NCI-H748 treated with DMSO at 0.1 percent for 48 hours (cell line): ENCODE data around the gene ZCCHC9.
"Not testable (repeated sequence)": the region's sequence is repeated elsewhere in the genome, so short reads cannot be mapped to it uniquely, and the experiment has no call there.

ENCODE experiments used
- DNase-seq: peaks from one replicate; lab custom pipeline; 2025; lab: John Stamatoyannopoulos, UW

ZCCHC9 gene

DNA sequence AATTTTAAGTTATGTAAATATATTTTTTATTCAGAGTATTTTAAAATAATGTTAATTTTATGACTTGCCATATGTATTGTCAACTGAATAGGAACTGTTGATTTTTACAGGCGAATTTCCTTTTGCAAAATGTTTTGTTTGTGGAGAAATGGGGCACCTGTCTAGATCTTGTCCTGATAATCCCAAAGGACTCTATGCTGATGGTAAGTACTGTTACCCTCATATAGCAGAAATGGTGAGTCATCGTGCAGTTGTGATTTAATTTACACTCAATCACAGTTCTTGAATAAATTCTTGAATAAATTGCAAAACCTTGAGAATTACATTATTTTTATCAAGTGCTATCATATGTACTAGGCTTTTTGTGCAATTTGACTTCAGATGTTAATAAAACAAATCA lies 7.4 kb downstream of the ZCCHC9 start:
- no peak for DNase-seq

DNA sequence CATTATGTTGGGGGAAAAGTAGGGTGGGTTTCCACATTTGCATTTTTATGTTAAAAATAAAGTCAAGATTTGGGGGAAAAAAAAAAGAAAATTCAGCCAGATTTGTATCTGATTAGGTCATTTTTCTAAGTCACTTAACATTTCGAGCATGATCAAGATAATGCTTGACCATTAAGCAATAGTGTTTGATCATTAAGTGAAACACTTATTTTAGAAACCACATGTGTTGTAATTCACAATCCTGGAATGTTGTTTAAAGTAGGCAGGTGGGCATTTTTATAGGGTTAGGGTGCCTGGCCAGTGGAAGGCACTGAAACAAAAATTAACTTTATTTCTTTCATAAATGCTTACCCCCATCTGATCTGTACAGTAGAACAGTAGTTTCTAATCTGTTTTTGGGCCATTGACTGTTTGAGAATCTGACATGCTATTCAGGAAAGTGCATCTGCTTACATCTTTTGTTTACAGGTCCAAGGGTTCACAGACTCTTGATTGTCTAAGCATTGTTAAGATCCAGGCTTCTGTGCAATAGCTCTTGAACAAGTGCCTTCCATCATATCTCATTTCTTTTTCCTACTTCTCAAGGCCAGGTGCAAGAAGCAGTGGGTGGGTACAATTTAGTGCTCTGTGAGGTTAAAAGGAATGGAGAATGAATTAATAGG lies 9.1 kb downstream of the ZCCHC9 start:
- DNase-seq, result no peak

GRCh38 chr5:81313278-81313677 lies 11.9 kb downstream of the ZCCHC9 start:
- DNase-seq, result no peak

DNA sequence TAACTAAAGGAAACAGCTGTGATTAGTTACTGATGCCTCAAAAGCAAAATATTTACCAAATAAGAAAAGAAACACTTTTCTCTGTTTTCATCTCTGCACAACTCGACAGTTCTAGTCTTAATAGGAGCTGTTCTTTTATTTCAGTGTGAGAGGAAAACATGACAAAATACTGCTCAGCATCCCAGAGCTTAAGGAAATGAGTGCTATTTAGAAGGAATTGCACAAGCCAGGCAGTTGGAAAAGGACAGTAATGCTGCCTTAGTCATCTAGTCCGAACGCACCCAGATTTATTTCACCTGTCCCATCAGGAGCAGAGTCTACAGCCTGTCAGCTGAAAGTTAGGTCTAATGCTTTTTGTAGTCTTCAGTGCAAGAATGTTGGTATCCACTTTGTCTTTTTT lies 12.3 kb downstream of the ZCCHC9 start:
- DNase-seq, result no peak

- DNase-seq, result no peak
Measured at GRCh38 chr5:81314581-81314980, 13.2 kb downstream of the ZCCHC9 start.

DNA sequence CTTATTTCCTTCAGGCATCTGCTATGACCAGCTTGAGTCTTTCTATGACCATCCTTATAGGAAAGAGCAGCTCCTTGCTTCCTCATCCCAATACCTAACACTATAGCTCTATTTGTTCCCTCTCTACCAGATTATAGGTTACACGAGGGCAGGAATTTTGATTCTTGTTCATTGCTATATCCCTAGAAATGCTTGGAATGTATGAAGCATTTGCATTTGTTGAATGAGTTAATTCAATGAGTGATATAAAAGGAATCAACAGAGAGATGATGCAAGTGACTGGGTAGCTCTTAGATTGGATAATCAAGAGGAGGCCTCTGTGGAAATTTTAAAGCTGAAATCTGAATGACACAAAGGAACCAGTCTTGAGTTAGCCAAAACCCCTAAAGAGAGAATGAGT lies 13.9 kb downstream of the ZCCHC9 start:
- DNase-seq, result no peak

GRCh38 chr5:81315830-81316229 lies 14.4 kb downstream of the ZCCHC9 start:
- no peak for DNase-seq

DNA sequence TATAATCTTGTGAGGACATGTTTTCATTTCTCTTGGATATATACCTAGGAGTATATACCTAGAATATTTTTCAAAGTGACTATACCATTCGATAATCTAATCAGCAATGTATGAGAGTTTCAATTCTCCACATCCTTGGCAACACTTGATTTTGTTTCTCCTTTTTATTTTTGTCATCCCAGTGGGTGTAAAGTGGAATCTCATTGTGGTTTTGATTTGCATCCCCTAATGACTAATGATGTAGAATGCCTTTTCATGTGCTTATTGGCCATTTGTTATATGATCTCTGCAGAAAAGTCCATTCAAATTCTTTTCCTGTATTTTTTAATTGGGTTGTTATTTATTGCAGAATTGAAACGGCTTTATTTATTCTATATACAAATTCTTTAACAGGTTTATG lies 15.2 kb downstream of the ZCCHC9 start:
- no peak for DNase-seq

GRCh38 chr5:81317536-81317935 lies 16.1 kb downstream of the ZCCHC9 start:
- no peak for DNase-seq

DNA sequence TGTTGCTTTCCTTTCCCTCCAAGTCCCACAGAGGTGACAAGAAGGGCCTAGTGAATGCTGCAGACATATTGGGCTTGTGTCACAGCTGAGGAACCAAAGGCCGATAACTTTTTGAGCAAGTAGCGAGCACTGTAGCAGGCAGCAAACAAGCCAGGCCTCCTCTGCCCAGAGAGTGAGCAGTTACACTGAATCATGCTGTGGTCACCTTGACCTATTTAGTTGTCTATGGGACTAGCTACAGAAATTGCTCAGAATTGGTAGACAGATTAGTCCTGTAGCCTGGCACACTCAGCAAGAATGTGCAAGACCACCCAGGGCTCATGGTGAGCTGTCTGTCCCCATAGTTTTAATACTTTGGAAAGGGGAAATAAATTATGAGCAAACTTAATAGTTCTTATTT lies 25.2 kb downstream of the ZCCHC9 start:
- no peak for DNase-seq

- no peak for DNase-seq
Measured at GRCh38 chr5:81334304-81335061, 33.1 kb downstream of the ZCCHC9 start.

GRCh38 chr5:81335946-81336345 lies 34.6 kb downstream of the ZCCHC9 start:
- no peak for DNase-seq

GRCh38 chr5:81336556-81336955 lies 35.2 kb downstream of the ZCCHC9 start:
- DNase-seq, result no peak

- DNase-seq, result no peak
Measured at GRCh38 chr5:81337803-81338202, 36.4 kb downstream of the ZCCHC9 start.

DNA sequence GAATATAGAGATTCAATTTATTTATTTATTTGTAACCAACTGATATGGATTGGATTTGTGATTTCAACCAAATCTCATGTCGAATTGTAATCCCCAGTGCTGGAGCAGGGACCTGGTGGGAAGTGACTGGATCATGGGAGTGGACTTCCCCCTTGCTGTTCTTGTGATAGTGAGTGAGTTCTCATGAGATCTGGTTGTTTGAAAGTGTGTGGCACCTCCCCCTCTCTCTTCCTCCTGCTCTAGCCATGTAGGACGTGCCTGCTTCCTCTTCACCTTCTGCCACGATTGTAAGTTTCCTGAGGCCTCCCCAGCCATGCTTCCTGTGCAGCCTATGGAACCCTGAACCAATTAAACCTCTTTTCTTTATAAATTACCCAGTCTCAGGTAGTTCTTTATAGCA lies 36.8 kb downstream of the ZCCHC9 start:
- DNase-seq, result not testable (repeated sequence)

- DNase-seq, result no peak
Measured at GRCh38 chr5:81344736-81345135, 43.3 kb downstream of the ZCCHC9 start.

GRCh38 chr5:81345411-81346003 lies 44.1 kb downstream of the ZCCHC9 start:
- DNase-seq, result no peak

GRCh38 chr5:81349161-81349560 lies 47.8 kb downstream of the ZCCHC9 start:
- no peak for DNase-seq

GRCh38 chr5:81350507-81350906 lies 49.1 kb downstream of the ZCCHC9 start:
- no peak for DNase-seq

- no peak for DNase-seq
Measured at GRCh38 chr5:81353189-81353588, 51.8 kb downstream of the ZCCHC9 start.

DNA sequence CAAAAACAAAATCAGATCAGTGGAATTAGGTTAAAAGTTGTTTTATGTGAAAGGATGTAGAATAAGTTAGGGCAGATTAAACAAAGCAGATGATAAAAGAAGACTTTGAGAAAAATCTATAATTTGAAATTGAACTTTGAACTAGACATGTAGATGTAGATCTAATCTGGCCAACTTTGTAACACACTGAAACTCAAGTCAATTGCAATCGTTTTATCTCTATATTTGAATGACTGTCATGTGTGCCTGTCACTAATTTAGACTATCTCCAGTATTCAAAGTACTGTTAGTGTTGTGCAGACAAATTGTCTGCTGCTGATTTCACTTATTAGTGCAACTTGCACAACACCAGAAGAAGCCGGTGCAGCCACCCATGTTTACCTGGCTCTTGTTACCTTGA lies 52.7 kb downstream of the ZCCHC9 start:
- no peak for DNase-seq

DNA sequence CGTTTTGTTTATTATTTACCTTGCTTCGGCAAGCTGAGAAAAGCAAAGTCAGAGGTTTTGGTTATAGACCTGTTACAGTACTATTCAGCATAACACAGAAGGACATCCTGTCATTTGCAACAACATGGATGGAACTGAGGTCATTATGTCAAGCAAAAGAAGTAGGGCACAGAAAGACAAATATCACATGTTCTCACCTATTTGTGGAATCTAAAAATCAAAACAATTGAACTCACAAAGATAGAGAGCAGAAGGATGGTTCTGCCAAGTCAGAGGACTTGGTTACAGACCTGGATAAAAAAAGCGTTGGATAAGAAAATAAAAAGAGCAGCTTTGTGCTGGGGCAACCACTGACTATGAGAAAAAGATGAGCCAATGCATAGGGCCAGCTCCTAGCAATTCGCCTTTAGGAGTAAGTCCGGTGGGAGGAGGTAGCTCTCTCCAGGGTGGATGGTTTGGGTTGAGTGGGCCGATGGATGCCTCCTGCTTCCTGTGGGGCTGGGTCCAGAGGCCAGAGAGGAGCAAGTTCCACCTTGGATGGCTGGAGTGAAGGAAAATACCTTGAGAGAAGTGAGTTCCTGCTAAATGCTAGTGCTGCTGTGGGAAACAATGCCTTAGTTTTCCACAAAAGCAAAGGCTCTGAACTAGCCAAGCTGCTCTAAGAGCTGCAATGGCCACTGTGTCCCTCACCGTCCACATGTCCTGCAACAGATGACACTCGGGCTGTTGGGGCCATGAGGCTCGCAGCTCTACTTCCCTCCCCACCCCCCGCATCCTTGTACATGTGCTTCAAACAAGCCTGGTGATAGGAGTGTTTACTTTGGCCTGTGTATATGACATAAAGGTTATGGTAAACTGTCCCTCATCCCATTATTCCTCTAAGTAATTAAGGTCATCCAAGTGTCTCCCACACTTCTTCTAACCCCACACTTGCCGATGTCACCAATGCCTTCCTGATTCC lies 54.2 kb downstream of the ZCCHC9 start:
- no peak for DNase-seq
